MM.1S (cell line): ENCODE results near the gene TTI1.

Source experiments
- CTCF ChIP-seq: fragments of 300-600 bp; sonication (generic); IDR thresholded peaks from 2 replicates; pipeline ENCODE4 v1.5.1; 2016; ENCODE audit warnings: antibody characterized with exemption, low read length, mixed read lengths
- EZH2 ChIP-seq: fragments of 300-600 bp; sonication (generic); optimal IDR thresholded peaks from 2 replicates; pipeline ENCODE3; 2017; ENCODE audit warnings: low read depth, mild to moderate bottlenecking, antibody characterized with exemption, low read length, mixed read lengths
- EZH2phosphoT487 ChIP-seq: fragments of 300-600 bp; sonication (generic); IDR thresholded peaks from 2 replicates; pipeline ENCODE4 v1.6.1; 2018; ENCODE audit warnings: antibody characterized with exemption, low read length

- TF ChIP-seq CTCF (no peak), EZH2 (no peak), EZH2phosphoT487 (no peak)
These were observed 28.8 kb downstream of the TTI1 start for GRCh38 chr20:38004416-38004815.
